Trophoblast cell (in vitro differentiated cells and primary cell): Measurements from ENCODE around the gene RNASE7.

Experiments used
- DNase-seq, 2 donors: peaks; one replicate each; pipeline ENCODE4 v3.0.0-alpha.2; 2016
- H2AFZ ChIP-seq: 2 replicates; pipeline ENCODE4 v1.6.1; 2013; ENCODE audit warnings: low read length, moderate library complexity, mild to moderate bottlenecking; ENCODE audit not compliant: insufficient read depth, poor library complexity
- H2AK5ac ChIP-seq: 2 replicates; pipeline ENCODE4 v1.6.1; 2013; ENCODE audit warnings: mild to moderate bottlenecking, low read length
- H2BK120ac ChIP-seq: 2 replicates; pipeline ENCODE4 v1.6.1; 2013; ENCODE audit warnings: low read length, mild to moderate bottlenecking, moderate library complexity; ENCODE audit not compliant: insufficient read depth, poor library complexity
- H2BK12ac ChIP-seq: 2 replicates; pipeline ENCODE4 v1.6.1; 2013; ENCODE audit warnings: mild to moderate bottlenecking, low read length, moderate library complexity
- H2BK5ac ChIP-seq: 2 replicates; pipeline ENCODE4 v1.6.1; 2013; ENCODE audit warnings: low read length, low read depth, moderate library complexity, mild to moderate bottlenecking; ENCODE audit not compliant: poor library complexity
- H3K14ac ChIP-seq: 2 replicates; pipeline ENCODE4 v1.6.1; 2013; ENCODE audit warnings: mild to moderate bottlenecking, low read length
- H3K18ac ChIP-seq: 2 replicates; pipeline ENCODE4 v1.6.1; 2013; ENCODE audit warnings: mild to moderate bottlenecking, low read length
- H3K23ac ChIP-seq: 2 replicates; pipeline ENCODE4 v1.6.1; 2013; ENCODE audit warnings: low read length
- H3K27ac ChIP-seq: 2 replicates; pipeline ENCODE4 v1.5.1; 2013; ENCODE audit warnings: low read depth, mild to moderate bottlenecking, inconsistent platforms, low read length, moderate library complexity
- H3K27me3 ChIP-seq: 2 replicates; pipeline ENCODE4 v1.6.1; 2013; ENCODE audit warnings: inconsistent platforms, mild to moderate bottlenecking, low read length, moderate library complexity; ENCODE audit not compliant: insufficient read depth
- H3K36me3 ChIP-seq, 2 experiments: 1 replicate in 1 of 2; 2 replicates in 1 of 2; pipeline ENCODE4 v1.6.1; 2013; ENCODE audit warnings: low read length in 2 of 2, mild to moderate bottlenecking in 2 of 2, moderate library complexity in 1 of 2; ENCODE audit not compliant: insufficient read depth in 2 of 2, control insufficient read depth in 1 of 2
- H3K4ac ChIP-seq: 2 replicates; pipeline ENCODE4 v1.6.1; 2013; ENCODE audit warnings: low read depth, mild to moderate bottlenecking, low read length, moderate library complexity
- H3K4me1 ChIP-seq, 2 experiments: 1 replicate in 1 of 2; 2 replicates in 1 of 2; pipeline ENCODE4 v1.6.1; 2013; ENCODE audit warnings: low read length in 2 of 2, mild to moderate bottlenecking in 2 of 2, moderate library complexity in 1 of 2; ENCODE audit not compliant: insufficient read depth in 2 of 2, control insufficient read depth in 1 of 2
- H3K4me2 ChIP-seq: 2 replicates; pipeline ENCODE4 v1.6.1; 2013; ENCODE audit warnings: inconsistent platforms, mild to moderate bottlenecking, low read length, moderate library complexity
- H3K4me3 ChIP-seq: 2 replicates; pipeline ENCODE4 v1.5.1; 2013; ENCODE audit warnings: mild to moderate bottlenecking, low read depth, low read length, inconsistent platforms
- H3K79me1 ChIP-seq: one replicate; pipeline ENCODE4 v1.6.1; 2013; ENCODE audit warnings: low read length
- H3K79me2 ChIP-seq: 2 replicates; pipeline ENCODE4 v1.6.1; 2013; ENCODE audit warnings: low read length, mild to moderate bottlenecking; ENCODE audit not compliant: control insufficient read depth, insufficient read depth, poor library complexity
- H3K9ac ChIP-seq: 2 replicates; pipeline ENCODE4 v1.6.1; 2013; ENCODE audit warnings: mild to moderate bottlenecking, low read length
- H3K9me3 ChIP-seq: 2 replicates; pipeline ENCODE4 v1.6.1; 2013; ENCODE audit warnings: low read depth, mild to moderate bottlenecking, control low read depth, inconsistent platforms, low read length; ENCODE audit not compliant: insufficient read depth
- H4K12ac ChIP-seq: 2 replicates; pipeline ENCODE4 v1.6.1; 2013; ENCODE audit warnings: low read depth, mild to moderate bottlenecking, low read length, moderate library complexity
- H4K8ac ChIP-seq: 2 replicates; pipeline ENCODE4 v1.6.1; 2013; ENCODE audit warnings: low read depth, mild to moderate bottlenecking, low read length, moderate library complexity
- H4K91ac ChIP-seq: one replicate; pipeline ENCODE4 v1.6.1; 2013; ENCODE audit warnings: low read depth, mild to moderate bottlenecking, low read length, moderate library complexity
- WGBS: extraction: QIAGEN DNeasy Blood & Tissue Kit; methylation state at CpG from one replicate; pipeline ENCODE4 v1.1.7; 2013; ENCODE audit warnings: missing lambda C conversion rate; ENCODE audit not compliant: insufficient read length, insufficient coverage; ENCODE audit errors: extremely low coverage; 5-methylcytosine and 5-hydroxymethylcytosine counted together

The RNASE7 gene

DNA sequence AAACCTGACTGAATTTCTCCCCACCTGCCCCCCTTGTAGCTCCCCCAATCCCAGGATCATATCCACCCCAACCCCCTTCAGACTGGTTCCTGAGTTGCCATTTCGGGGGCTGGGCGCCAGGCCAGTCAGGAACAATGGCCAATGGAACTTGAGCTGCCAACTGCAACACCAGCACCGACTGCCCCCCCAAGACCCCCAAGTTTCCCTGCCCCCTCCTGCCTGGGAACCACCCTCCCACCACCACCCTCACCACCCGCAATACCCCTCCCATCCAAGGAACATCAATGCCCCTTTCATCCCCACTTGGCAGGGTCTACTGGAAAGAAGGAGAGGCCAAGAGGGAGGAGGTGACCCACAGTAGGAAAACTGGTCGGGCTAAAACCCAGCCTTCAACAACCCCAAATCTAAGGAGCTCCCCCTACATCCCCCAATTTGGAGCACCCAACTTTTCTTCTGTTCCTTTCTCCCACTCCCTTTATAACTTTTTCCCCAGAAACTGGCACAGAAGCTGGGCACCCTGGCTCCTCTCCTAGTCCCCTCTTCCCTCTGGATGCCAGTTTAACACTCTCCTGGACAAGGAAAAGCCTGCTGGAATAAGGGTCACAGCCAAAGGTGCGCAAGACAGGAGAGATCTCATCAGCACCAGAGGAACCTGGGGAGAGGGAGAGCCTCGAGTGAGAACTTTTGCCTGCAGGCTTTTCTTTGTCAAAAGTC, 15.7 kb upstream of the RNASE7 start:
- Histone ChIP-seq H3K4me2 (no peak overlapping the region), H3K27ac (no peak overlapping the region), H3K18ac (no peak overlapping the region), H2AK5ac (no peak overlapping the region), H3K14ac (no peak overlapping the region), H3K4me1 (peaks cover 24 to 25% of the 10 kb centered on the region in 2 experiments), H3K23ac (no peak overlapping the region), H2BK120ac (no peak overlapping the region), H3K9ac (no peak overlapping the region), H3K4ac (no peak overlapping the region), H2BK12ac (no peak overlapping the region), H3K79me1 (peaks cover 9% of the 10 kb centered on the region), H4K8ac (no peak overlapping the region), H2BK5ac (no peak overlapping the region), H3K4me3 (no peak overlapping the region), H3K36me3 (no peaks in the 10 kb centered on the region), H3K9me3 (no peaks in the 10 kb centered on the region), H3K79me2 (peaks cover 6% of the 10 kb centered on the region), H4K12ac (no peak overlapping the region), H2AFZ (peak overlapping the region; percentile 11), H3K27me3 (no peaks in the 10 kb centered on the region), H4K91ac (peak overlapping the region; percentile 48)
- WGBS = no CpG with 5 or more reads among the region's 7 CpGs
- no peak for DNase-seq

DNA sequence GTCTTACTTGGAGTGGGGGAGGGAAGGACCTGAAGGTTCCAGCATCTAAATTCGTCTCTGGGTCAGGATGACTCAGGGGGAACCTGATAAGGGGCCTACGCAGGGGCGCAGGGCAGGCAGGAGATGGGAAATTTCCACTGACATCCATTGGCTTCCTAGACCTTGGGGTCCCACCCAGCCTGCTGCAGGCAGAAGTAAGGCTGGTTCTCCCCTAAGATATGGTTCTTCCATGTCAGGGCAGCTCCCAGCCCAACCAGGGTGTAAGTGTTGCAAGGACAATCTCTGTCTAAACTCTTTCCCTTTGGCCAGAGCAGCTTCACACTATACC, 15.2 kb upstream of the RNASE7 start:
- DNase-seq = no peak
- peaks cover 23 to 24% of the 10 kb centered on the region in 2 experiments for H3K4me1 ChIP-seq
- peaks cover 2% of the 10 kb centered on the region for H3K9me3 ChIP-seq
- no peak overlapping the region for H3K4me2 ChIP-seq
- peaks cover 6% of the 10 kb centered on the region for H3K79me2 ChIP-seq
- WGBS = no CpG with 5 or more reads among the region's 3 CpGs
- no peak overlapping the region for H2BK12ac ChIP-seq
- H4K8ac ChIP-seq = no peak overlapping the region
- no peak overlapping the region for H3K9ac ChIP-seq
- no peak overlapping the region for H2AK5ac ChIP-seq
- no peaks in the 10 kb centered on the region for H3K27me3 ChIP-seq
- no peak overlapping the region for H3K4me3 ChIP-seq
- no peak overlapping the region for H3K4ac ChIP-seq
- no peak overlapping the region for H3K27ac ChIP-seq
- no peaks in the 10 kb centered on the region for H3K36me3 ChIP-seq
- no peak overlapping the region for H2BK5ac ChIP-seq
- H4K12ac ChIP-seq = no peak overlapping the region
- no peak overlapping the region for H2AFZ ChIP-seq
- no peak overlapping the region for H3K14ac ChIP-seq
- no peak overlapping the region for H3K18ac ChIP-seq
- no peak overlapping the region for H3K23ac ChIP-seq
- H3K79me1 ChIP-seq = peaks cover 9% of the 10 kb centered on the region
- no peak overlapping the region for H4K91ac ChIP-seq
- H2BK120ac ChIP-seq = no peak overlapping the region

DNA sequence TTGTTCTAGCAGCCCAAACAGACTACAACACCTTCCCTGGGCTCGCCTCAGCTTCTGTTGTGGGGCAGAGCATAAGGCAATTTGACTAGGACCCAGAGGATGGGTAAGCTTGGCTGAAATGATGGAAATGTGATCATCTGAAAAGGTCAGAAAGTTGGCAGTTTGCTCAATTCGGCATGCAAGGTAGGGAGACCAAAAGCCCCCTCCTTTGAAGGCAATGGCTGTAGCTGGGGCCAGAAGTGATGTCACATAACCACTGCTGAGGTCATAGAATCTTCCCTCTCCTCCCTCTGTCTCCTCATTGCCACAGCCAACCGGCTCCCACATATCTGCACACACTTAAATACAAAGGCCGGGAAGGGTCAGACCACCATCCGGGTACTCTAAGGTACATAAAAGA, 12.2 kb upstream of the RNASE7 start, which contains the start of gene TPPP2:
TPPP2 (plus strand) TSS at position 301 of the 400 bp plus-strand sequence. CDS start 365 bp downstream, outside the sequence.
- no peak within 1 kb of the TSS for H2BK120ac ChIP-seq
- WGBS = no CpG with 5 or more reads among the region's 5 CpGs

DNA sequence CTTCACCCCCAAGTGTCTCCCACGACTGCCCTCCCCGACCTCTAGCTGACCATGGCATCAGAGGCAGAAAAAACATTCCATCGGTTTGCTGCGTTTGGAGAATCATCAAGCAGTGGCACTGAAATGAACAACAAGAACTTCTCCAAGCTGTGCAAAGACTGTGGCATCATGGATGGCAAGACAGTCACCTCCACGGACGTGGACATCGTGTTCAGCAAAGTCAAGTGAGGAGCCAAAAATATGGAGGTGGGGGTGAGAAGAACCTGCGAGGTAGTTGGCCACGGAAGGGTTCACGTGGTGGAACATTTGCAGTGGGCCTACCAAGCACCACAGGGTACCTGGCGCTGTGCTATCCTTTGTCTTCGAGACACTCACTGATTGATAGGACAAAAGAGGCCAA, 11.6 kb upstream of the RNASE7 start:
- Histone ChIP-seq H4K8ac (no peak overlapping the region), H3K18ac (no peak overlapping the region), H3K4ac (no peak overlapping the region), H3K4me1 (peaks cover 13 to 14% of the 10 kb centered on the region in 2 experiments), H3K79me1 (peaks cover under 1% of the 10 kb centered on the region), H3K27ac (no peak overlapping the region), H3K27me3 (no peaks in the 10 kb centered on the region), H4K12ac (no peak overlapping the region), H3K9ac (no peak overlapping the region), H3K4me2 (no peak overlapping the region), H2AFZ (no peak overlapping the region), H3K23ac (no peak overlapping the region), H4K91ac (no peak overlapping the region), H3K79me2 (no peaks in the 10 kb centered on the region), H3K4me3 (no peak overlapping the region), H3K14ac (no peak overlapping the region), H2BK12ac (no peak overlapping the region), H2BK120ac (no peak overlapping the region), H2BK5ac (no peak overlapping the region), H3K36me3 (no peaks in the 10 kb centered on the region), H3K9me3 (peaks cover 2% of the 10 kb centered on the region), H2AK5ac (no peak overlapping the region)
- no peak for DNase-seq
- WGBS = no CpG with 5 or more reads among the region's 12 CpGs

More for the DNA sequence above, 12.2 kb upstream of the RNASE7 start, which contains the start of gene TPPP2:
- peaks cover 2% of the 10 kb centered on the region for H3K79me2 ChIP-seq
- H3K4me1 ChIP-seq = peaks cover 16 to 17% of the 10 kb centered on the region in 2 experiments
- no peak within 1 kb of the TSS for H3K18ac ChIP-seq
- H3K9ac ChIP-seq = no peak within 1 kb of the TSS
- no peaks in the 10 kb centered on the region for H3K27me3 ChIP-seq
- H3K4me2 ChIP-seq = no peak within 1 kb of the TSS
- no peak within 1 kb of the TSS for H2BK12ac ChIP-seq
- no peak within 1 kb of the TSS for H3K23ac ChIP-seq
- no peak within 1 kb of the TSS for H2BK5ac ChIP-seq
- H3K79me1 ChIP-seq = peaks cover 5% of the 10 kb centered on the region
- H4K91ac ChIP-seq = no peak within 1 kb of the TSS
- no peak within 1 kb of the TSS for H4K8ac ChIP-seq
- H3K4me3 ChIP-seq = no peak within 1 kb of the TSS
- no peak within 1 kb of the TSS for H4K12ac ChIP-seq
- no peak within 1 kb of the TSS for H3K27ac ChIP-seq
- H3K4ac ChIP-seq = no peak within 1 kb of the TSS
- DNase-seq = no peak
- no peak within 1 kb of the TSS for H2AFZ ChIP-seq
- H3K14ac ChIP-seq = no peak within 1 kb of the TSS
- no peak within 1 kb of the TSS for H2AK5ac ChIP-seq
- peaks cover 2% of the 10 kb centered on the region for H3K9me3 ChIP-seq
- H3K36me3 ChIP-seq = no peaks in the 10 kb centered on the region
